WERI-Rb-1 (cell line): ENCODE data around the gene ADARB2.
"Not testable (repeated sequence)": the region's sequence is repeated elsewhere in the genome, so short reads cannot be mapped to it uniquely, and the experiment has no call there.

ENCODE experiments used
- DNase-seq: peaks from one replicate; pipeline ENCODE4 v3.0.0-alpha.2; 2020
- H3K27ac ChIP-seq: fragments of 250-450 bp; sonication (Bioruptor Pico); 2 replicates; pipeline ENCODE4 v1.5.1; 2020; ENCODE audit warnings: mild to moderate bottlenecking, moderate library complexity
- H3K27me3 ChIP-seq: fragments of 250-450 bp; sonication (Bioruptor Pico); 2 replicates; pipeline ENCODE4 v1.5.1; 2021; ENCODE audit warnings: mild to moderate bottlenecking, low read depth, moderate library complexity; ENCODE audit not compliant: insufficient read depth, severe bottlenecking
- H3K36me3 ChIP-seq: fragments of 250-450 bp; sonication (Bioruptor Pico); 2 replicates; pipeline ENCODE4 v1.5.1; 2020; ENCODE audit warnings: mild to moderate bottlenecking, moderate library complexity
- H3K4me3 ChIP-seq: 2 replicates; pipeline ENCODE4 v1.5.1; 2011; ENCODE audit warnings: low read depth, mild to moderate bottlenecking, control low read depth, low read length
- H3K9me3 ChIP-seq: fragments of 250-450 bp; sonication (Bioruptor Pico); 2 replicates; pipeline ENCODE4 v1.5.1; 2021; ENCODE audit warnings: mild to moderate bottlenecking, moderate library complexity; ENCODE audit not compliant: severe bottlenecking
- TF ChIP-seq, protein P1 (sequence below): IDR thresholded peaks from 2 replicates; pipeline ENCODE4 v1.5.1; 2011; ENCODE audit warnings: low read depth, mild to moderate bottlenecking, control low read depth, inconsistent platforms, low read length

The ADARB2 gene

DNA sequence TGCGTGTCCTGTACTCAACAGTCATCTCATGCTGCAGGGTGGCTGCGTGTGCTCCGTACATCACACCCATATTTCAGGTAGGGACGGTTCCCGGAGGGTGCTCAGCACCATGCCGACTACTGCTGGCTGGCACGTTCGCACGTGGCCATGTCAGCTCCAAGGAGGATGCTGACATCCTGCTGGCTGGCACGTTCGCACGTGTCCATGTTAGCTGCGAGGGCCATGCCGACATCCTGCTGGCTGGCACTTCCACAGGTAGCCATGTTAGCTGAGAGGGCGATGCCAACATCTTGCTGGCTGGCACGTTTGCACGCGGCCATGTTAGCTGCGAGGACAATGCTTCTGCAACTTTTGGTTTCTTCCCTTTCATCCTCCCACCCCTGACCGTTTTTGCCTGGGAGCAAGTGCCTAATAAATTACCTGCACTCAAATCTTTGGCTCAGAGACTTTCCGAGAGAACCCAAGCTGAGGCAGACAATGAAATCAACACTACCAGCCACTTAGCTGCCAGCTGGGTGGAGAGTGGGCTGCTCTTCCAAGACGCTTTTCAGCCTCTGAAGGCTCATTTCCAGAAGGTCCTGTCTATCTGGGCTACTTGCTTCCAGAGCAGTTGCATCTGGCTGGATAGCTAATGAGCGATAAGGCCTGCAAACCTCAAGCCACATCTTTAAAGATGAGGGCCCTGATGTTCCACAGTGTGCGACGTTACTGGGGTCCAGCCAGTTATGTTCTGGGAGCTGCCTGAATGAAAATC is 576.6 kb downstream of the ADARB2 start:
- TF ChIP-seq, protein P1, sequence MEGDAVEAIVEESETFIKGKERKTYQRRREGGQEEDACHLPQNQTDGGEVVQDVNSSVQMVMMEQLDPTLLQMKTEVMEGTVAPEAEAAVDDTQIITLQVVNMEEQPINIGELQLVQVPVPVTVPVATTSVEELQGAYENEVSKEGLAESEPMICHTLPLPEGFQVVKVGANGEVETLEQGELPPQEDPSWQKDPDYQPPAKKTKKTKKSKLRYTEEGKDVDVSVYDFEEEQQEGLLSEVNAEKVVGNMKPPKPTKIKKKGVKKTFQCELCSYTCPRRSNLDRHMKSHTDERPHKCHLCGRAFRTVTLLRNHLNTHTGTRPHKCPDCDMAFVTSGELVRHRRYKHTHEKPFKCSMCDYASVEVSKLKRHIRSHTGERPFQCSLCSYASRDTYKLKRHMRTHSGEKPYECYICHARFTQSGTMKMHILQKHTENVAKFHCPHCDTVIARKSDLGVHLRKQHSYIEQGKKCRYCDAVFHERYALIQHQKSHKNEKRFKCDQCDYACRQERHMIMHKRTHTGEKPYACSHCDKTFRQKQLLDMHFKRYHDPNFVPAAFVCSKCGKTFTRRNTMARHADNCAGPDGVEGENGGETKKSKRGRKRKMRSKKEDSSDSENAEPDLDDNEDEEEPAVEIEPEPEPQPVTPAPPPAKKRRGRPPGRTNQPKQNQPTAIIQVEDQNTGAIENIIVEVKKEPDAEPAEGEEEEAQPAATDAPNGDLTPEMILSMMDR, result no peak
- Histone ChIP-seq H3K36me3 (no peaks in the 10 kb centered on the region), H3K27ac (no peak overlapping the region), H3K9me3 (no peaks in the 10 kb centered on the region), H3K4me3 (no peak overlapping the region), H3K27me3 (no peaks in the 10 kb centered on the region)
- DNase-seq, result no peak

DNA sequence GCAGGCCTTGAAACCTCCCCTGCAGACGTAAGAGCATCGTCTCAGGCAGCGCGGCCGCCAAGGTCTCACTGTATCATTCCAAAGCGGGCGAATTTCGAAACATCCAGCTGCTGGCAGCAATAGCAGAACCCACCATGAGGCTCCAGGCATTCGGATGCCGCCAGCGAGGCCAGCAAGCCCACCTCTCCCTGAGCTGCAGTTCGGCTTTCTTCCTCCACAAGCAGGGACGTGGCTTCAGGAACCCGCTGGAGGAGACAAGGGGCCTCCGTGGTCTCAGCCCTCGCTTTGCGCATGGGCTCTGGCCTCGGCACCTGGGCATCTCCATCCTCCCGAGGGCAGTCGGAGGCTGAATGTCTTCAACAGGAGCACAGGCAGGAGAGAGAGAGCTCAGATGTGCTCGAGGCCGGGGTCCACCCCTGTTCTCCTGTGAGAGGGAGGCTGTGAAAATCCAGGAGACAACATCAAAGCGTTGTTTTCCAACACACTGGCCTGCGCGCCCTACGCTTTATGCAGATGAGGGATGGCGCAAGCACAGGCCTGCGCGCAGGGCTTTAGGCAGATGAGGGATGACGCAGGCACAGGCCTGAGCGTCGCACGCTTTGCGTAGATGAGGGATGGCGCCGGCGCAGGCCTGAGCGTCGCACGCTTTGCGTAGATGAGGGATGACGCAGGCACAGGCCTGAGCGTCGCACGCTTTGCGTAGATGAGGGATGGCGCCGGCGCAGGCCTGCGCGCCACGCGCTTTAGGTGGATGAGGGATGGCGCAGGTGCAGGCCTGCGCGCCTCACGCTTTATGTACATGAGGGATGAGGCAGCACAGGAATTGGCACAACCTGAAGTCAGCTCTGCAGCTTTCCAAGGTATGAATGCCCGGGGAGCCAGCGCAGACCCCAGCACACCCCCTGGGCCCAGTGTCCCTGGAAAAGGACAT is 577.9 kb downstream of the ADARB2 start:
- H3K36me3 ChIP-seq, result no peaks in the 10 kb centered on the region
- no peaks in the 10 kb centered on the region for H3K9me3 ChIP-seq
- DNase-seq, result no peak
- TF ChIP-seq, protein P1, result no peak
- H3K27me3 ChIP-seq, result no peaks in the 10 kb centered on the region
- no peak overlapping the region for H3K4me3 ChIP-seq
- no peak overlapping the region for H3K27ac ChIP-seq

DNA sequence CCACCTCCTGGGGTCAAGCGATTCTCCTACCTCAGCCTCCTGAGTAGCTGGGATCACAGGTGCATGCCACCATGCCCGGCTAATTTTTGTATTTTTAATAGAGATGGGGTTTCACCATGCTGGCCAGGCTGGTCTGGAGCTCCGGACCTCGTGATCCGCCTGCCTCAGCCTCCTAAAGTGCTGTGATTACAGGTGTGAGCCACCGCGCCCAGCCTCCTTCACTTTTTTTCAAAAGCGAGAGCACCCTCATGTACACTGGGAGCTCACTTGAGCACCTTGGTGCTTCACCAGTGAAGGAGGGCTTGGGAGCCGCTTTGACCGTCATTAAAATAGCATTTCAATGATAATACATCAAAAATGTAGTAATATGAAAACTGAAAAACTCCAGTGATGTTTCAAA is 578.8 kb downstream of the ADARB2 start:
- H3K9me3 ChIP-seq, H3K36me3 ChIP-seq, H3K27me3 ChIP-seq, H3K4me3 ChIP-seq, H3K27ac ChIP-seq, DNase-seq: not testable (repeated sequence)

DNA sequence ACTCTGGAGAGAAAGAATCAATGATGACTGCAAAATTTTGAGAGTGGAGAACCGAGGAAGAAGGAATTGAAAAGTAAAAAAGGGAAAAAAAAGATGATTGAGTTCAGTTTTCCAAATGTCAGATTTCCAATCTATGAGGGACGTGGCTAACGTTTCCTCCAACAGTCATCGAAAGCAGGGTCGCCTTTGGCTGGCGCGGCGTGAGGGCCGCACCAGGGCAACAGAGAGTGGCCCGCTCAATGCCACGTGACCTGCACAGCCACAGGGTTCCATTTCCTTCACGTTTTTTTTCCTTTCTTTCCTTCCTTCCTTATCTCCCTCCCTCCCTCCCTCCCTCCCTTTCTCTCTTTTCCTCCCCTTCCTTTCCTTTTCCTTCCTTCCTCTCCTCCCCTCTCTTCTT is 579.3 kb downstream of the ADARB2 start:
- TF ChIP-seq, protein P1, result no peak
- H3K36me3 ChIP-seq, result no peaks in the 10 kb centered on the region
- H3K27ac ChIP-seq, result no peak overlapping the region
- no peak for DNase-seq
- H3K4me3 ChIP-seq, result no peak overlapping the region
- H3K9me3 ChIP-seq, result no peaks in the 10 kb centered on the region
- no peaks in the 10 kb centered on the region for H3K27me3 ChIP-seq

DNA sequence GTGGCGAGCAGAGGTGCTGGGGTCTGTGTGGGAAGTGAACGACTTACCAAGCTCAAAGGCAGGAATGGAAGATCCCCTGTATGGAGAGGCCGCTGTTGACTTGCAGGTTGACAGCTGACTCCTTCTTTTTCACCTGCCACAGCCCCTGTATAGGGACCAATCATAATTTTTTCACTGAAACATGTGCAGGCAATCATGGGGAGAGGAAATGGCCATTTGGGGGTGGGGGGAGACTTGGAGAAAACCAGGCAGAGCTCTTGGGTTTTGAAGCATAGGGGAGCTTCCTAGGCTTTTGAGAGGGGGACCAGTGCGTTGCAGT is 579.8 kb downstream of the ADARB2 start:
- H3K9me3 ChIP-seq, result no peaks in the 10 kb centered on the region
- no peaks in the 10 kb centered on the region for H3K27me3 ChIP-seq
- DNase-seq, result no peak
- no peak overlapping the region for H3K4me3 ChIP-seq
- no peak overlapping the region for H3K27ac ChIP-seq
- TF ChIP-seq, protein P1, result no peak
- no peaks in the 10 kb centered on the region for H3K36me3 ChIP-seq

DNA sequence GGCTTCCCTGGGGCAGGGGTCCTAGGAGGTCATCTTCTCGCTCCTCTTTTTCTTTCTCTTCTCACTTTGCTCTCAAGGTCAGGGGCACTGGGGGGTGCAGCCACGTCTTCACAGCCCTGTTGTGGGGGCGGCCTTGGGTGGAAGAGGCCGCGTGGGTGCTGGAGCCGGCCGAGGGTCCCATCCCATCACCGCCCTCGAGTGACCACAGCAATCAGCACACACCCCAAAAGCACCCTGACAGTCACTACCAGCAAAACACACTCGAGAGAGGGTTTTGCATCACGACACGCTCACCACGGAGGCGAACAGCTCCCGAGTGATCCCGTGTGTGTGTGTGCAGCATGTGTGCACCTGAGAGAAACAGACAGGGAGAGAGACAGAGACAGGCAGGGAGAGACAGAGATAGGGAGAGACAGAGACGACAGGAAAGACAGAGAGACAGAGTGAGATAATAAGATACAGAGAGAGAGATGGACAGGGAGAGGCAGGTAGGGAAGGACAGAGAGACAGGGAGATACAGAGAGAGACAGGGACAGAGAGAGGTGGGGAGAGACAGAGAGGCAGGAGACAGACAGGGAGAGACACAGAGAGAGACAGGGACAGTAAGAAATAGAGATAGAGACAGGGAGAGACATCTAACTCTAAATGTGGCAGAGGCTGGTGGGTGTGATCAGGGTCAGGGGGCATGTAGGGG is 580.3 kb downstream of the ADARB2 start:
- Histone ChIP-seq H3K36me3 (no peaks in the 10 kb centered on the region), H3K27ac (no peak overlapping the region), H3K4me3 (no peak overlapping the region), H3K9me3 (no peaks in the 10 kb centered on the region), H3K27me3 (no peaks in the 10 kb centered on the region)
- no peak for DNase-seq
- TF ChIP-seq, protein P1, result no peak
